ENCODE data around the gene A1BG.

- TF ChIP-seq CTCF (IDR thresholded peaks at IDR 0.05) (no peak), ZFX (IDR thresholded peaks at IDR 0.05; ENCODE audit: borderline replicate concordance) (no peak)
Measured at GRCh38 chr19:58355215-58355796, 2.0 kb upstream of the A1BG start.
